Uterus (tissue), 2 donors: ENCODE measurements around the gene SELENOH.

Experiments used
- CTCF ChIP-seq, 4 experiments: fragments of 200-600 bp in 2 of 4; fragments of 450-650 bp in 2 of 4; sonication (generic) in 2 of 4; IDR thresholded peaks; one replicate each; pipeline ENCODE4 v1.5.1; 2016 to 2019; ENCODE audit warnings: antibody characterized with exemption in 4 of 4, mild to moderate bottlenecking in 2 of 4, moderate library complexity in 1 of 4
- POLR2A ChIP-seq, 2 donors: fragments of 450-650 bp; IDR thresholded peaks; one replicate each; pipeline ENCODE4 v1.6.1; 2016; ENCODE audit warnings: antibody characterized with exemption in 2 of 2, mild to moderate bottlenecking in 1 of 2, moderate library complexity in 1 of 2

GRCh38 chr11:57785072-57785471 lies 43.8 kb downstream of the SELENOH start:
- TF ChIP-seq POLR2A (IDR thresholded peaks at IDR 0.05) (no peak), CTCF (IDR thresholded peaks at IDR 0.05) (no peak)
